ENCODE measurements around the gene IL25.

DNA sequence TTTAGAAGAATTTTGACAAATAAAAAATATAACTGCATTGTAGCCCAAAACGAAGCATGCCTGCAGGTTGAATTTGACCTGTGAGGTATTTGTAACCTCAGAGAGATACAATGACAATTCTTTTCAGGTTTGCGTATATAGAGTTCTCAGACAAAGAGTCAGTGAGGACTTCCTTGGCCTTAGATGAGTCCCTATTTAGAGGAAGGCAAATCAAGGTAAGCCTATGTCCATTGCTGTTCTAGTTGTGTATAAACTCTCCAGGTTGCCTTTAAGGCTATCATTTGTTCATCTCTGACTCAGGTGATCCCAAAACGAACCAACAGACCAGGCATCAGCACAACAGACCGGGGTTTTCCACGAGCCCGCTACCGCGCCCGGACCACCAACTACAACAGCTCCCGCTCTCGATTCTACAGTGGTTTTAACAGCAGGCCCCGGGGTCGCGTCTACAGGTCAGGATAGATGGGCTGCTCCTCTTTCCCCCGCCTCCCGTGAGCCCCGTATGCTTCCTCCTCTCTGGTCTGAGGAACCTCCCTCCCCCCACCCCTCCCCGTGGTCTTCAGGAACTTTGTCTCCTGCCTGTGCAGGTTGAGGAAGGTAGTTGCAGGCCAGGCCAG lies 48.7 kb upstream of the IL25 start:
- TF ChIP-seq EP300 (IDR thresholded peaks at IDR 0.05; ENCODE audit: low read depth) = no peak
- no peak for TF ChIP-seq CTCF (IDR thresholded peaks at IDR 0.05)
